Fibroblast of mammary gland (primary cell): Measurements from ENCODE around the gene RPS5.
"Not testable (repeated sequence)": the region's sequence is repeated elsewhere in the genome, so short reads cannot be mapped to it uniquely, and the experiment has no call there.

Source experiments
- DNase-seq: peaks from one replicate; pipeline ENCODE4 v3.0.0-alpha.2; 2010; ENCODE audit warnings: low read depth
- H3K4me3 ChIP-seq: 2 replicates; pipeline ENCODE4 v1.5.1; 2011; ENCODE audit warnings: low read depth, mild to moderate bottlenecking, low read length, moderate library complexity; ENCODE audit not compliant: control insufficient read depth
- TF ChIP-seq, protein P1 (sequence below): conservative IDR thresholded peaks from 2 replicates; pipeline ENCODE4 v1.5.1; 2011; ENCODE audit warnings: low read depth, low read length, inconsistent platforms; ENCODE audit not compliant: control insufficient read depth, insufficient read depth

Gene RPS5

DNA sequence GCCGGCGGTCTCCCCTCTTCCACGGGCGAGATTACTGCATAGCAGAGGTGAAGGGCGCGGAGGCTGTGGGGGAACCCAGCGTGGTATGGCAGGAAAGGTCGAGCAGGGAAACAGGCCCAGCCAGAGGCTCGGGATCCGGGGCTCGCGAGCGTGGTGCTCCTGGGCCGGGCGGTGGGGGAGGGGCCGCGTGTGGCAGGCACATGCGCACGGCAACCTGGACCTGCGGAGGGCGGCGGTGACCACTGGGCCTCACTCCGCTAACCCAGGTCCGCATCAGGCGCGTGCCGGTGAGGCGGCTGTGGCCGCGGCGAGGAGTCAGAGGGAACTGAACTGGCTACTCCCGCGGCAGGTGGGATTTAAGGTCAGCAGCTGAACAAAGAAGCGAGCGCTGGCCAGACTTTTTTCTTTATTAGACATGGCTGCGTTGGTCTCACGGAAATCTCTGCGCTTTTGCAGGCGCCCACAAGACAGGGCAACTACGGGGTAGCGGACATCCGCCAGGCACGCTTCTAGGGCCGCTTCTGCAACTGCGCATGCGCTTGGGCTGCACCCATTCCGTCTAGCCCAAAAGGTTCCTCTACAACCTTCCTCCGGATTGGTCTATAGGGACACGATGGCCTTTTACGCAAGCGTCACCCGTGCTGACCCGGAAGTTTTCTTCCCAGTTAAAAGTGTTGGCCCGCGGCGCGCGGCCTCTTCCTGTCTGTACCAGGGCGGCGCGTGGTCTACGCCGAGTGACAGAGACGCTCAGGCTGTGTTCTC, at the start of gene RPS5:
Gene RPS5 (plus strand): TSS at position 694 of the 762 bp plus-strand sequence. CDS start 869 bp downstream, outside the sequence.
- peak within 1 kb of the TSS; percentile 85 for H3K4me3 ChIP-seq
- TF ChIP-seq, protein P1, sequence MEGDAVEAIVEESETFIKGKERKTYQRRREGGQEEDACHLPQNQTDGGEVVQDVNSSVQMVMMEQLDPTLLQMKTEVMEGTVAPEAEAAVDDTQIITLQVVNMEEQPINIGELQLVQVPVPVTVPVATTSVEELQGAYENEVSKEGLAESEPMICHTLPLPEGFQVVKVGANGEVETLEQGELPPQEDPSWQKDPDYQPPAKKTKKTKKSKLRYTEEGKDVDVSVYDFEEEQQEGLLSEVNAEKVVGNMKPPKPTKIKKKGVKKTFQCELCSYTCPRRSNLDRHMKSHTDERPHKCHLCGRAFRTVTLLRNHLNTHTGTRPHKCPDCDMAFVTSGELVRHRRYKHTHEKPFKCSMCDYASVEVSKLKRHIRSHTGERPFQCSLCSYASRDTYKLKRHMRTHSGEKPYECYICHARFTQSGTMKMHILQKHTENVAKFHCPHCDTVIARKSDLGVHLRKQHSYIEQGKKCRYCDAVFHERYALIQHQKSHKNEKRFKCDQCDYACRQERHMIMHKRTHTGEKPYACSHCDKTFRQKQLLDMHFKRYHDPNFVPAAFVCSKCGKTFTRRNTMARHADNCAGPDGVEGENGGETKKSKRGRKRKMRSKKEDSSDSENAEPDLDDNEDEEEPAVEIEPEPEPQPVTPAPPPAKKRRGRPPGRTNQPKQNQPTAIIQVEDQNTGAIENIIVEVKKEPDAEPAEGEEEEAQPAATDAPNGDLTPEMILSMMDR: no peak
- DNase-seq: peak; percentile 99

DNA sequence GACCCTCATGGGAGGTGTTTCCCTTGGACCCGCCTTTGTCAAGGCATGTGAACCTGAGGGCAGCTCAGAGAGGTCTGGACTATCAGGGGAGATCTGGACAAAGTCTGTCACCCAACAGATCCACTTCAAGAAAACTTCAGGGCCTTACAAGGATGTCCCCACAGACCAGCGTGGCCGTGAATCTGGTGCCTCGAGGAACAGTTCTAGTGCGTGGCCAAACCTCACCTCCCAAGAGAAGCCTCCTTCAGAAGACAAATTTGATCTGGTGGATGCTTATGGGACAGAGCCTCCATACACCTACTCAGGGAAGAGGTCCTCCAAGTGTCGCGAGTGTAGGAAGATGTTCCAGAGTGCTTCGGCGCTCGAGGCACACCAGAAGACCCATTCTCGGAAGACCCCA, 48.7 kb upstream of the RPS5 start:
- H3K4me3 ChIP-seq: no peak overlapping the region
- DNase-seq: no peak
- TF ChIP-seq, protein P1: no peak

DNA sequence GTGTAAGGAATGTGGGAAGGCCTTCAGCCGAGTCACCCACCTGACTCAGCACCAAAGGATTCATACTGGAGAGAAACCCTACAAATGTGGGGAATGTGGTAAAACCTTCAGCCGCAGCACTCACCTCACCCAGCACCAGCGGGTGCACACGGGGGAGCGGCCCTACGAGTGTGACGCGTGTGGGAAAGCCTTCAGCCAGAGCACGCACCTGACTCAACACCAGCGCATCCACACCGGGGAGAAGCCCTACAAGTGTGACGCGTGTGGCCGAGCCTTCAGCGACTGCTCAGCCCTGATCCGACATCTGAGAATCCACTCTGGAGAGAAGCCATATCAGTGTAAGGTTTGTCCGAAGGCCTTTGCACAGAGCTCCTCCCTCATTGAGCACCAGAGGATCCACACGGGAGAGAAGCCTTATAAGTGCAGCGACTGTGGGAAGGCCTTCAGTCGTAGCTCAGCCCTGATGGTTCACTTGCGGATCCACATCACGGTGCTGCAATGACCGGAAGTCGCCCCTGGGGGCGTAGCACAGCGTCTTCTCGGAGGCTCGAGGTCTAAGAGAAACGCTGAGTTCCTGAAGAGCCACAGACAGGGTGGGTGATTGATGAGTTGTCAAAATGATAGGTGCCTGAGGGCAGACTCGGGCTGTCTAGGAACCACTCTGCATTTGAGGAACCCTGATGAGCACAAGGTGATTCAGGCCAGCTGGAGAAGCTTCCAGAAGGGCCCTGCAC, 48.1 kb upstream of the RPS5 start:
- DNase-seq: peak; percentile 18
- TF ChIP-seq, protein P1: no peak
- H3K4me3 ChIP-seq: no peak overlapping the region

DNA sequence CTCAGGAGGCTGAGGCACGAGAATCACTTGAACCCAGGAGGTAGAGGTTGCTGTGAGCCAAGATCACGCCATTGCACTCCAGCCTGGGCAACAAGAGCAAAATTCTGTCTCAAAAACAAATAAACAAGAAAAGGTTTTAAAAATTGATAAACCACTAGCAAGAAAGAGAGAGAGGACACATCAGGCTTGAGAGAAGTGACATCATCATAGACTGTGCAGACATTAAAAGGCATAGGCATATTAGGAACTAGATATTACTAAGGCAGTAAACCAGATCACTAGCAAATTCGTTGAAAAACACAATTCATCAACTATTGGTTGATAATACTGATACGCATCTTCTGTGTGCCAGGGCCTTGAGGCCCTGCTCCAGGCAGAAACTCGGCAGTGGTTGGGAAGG, 41.5 kb upstream of the RPS5 start:
- DNase-seq: no peak
- H3K4me3 ChIP-seq: no peak overlapping the region
- TF ChIP-seq, protein P1: no peak

- peak overlapping the region; percentile 87 for H3K4me3 ChIP-seq
- peak; percentile 69 for DNase-seq
- TF ChIP-seq, protein P1: no peak
These were observed 39.8 kb upstream of the RPS5 start for GRCh38 chr19:58346961-58347929.

DNA sequence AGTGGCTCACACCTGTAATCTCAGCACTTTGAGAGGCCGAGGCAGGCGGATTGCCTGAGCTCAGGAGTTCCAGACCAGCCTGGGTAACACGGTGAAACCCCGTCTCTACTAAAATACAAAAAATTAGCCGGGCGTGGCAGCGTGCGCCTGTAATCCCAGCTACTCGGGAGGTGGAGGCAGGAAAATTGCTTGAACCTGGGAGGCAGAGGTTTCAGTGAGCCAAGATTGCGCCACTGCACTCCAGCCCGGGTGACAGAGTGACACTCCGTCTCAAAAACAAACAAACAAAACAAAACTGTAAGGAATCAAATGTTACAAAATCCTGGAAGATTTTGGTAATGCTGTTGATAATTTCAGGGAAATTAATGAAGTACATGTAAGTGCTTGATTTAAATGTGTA, 39.0 kb upstream of the RPS5 start:
- peak overlapping the region; percentile 87 for H3K4me3 ChIP-seq
- not testable (repeated sequence) for DNase-seq
